HepG2 (cell line): ENCODE results near the gene CEL. TPM values are rescaled to one million over a fixed set of nuclear protein-coding genes. Genes with fewer than 3 reads are reported as not detected.

ENCODE experiments used
- DPF2 ChIP-seq: sonication (generic); formaldehyde crosslinking; IDR thresholded peaks from 2 replicates; pipeline ENCODE4 v1.4.0; 2020; ENCODE audit warnings: mild to moderate bottlenecking, low read depth, missing genetic modification reagents, borderline replicate concordance
- GABPA ChIP-seq, 2 experiments: IDR thresholded peaks; 2 replicates each; pipeline ENCODE4 v1.6.1; 2011 to 2016; ENCODE audit warnings: low read depth in 2 of 2, low read length in 1 of 2, missing biosample characterization in 1 of 2, missing genetic modification characterization in 1 of 2
- HMG20B ChIP-seq: conservative IDR thresholded peaks from 2 replicates; pipeline ENCODE4 v1.6.1; 2016; ENCODE audit warnings: missing genetic modification reagents, missing compliant biosample characterization
- HNRNPH1 ChIP-seq: fragments of 200-400 bp; formaldehyde crosslinking; optimal IDR thresholded peaks from 2 replicates; pipeline ENCODE3; 2017; ENCODE audit warnings: mild to moderate bottlenecking, low read depth, low read length
- JDP2 ChIP-seq: sonication (generic); formaldehyde crosslinking; IDR thresholded peaks from 2 replicates; pipeline ENCODE4 v1.8.1; 2022; ENCODE audit warnings: missing genetic modification reagents, borderline replicate concordance
- MIER2 ChIP-seq: IDR thresholded peaks from 2 replicates; pipeline ENCODE4 v1.6.1; 2016; ENCODE audit warnings: missing biosample characterization, missing genetic modification reagents
- NFYC ChIP-seq: IDR thresholded peaks from 2 replicates; pipeline ENCODE4 v1.6.1; 2016; ENCODE audit warnings: missing genetic modification reagents, missing compliant biosample characterization
- PLRG1 ChIP-seq: fragments of 450-650 bp; conservative IDR thresholded peaks from 2 replicates; pipeline ENCODE4 v1.6.1; 2016
- RBFOX2 ChIP-seq: fragments of 200-400 bp; formaldehyde crosslinking; IDR thresholded peaks from 2 replicates; pipeline ENCODE4 v1.6.1; 2017; ENCODE audit warnings: low read depth, mild to moderate bottlenecking, low read length
- SRF ChIP-seq: IDR thresholded peaks from 2 replicates; pipeline ENCODE4 v1.6.1; 2011; ENCODE audit warnings: mild to moderate bottlenecking, low read depth, low read length, moderate library complexity
- TSC22D2 ChIP-seq: sonication (generic); formaldehyde crosslinking; IDR thresholded peaks from 2 replicates; pipeline ENCODE4 v1.5.1; 2020; ENCODE audit warnings: missing genetic modification reagents, mild to moderate bottlenecking, borderline replicate concordance
- YY1 ChIP-seq: IDR thresholded peaks from 2 replicates; pipeline ENCODE4 v1.6.1; 2011; ENCODE audit warnings: low read length, low read depth, moderate library complexity, mild to moderate bottlenecking; ENCODE audit not compliant: insufficient read depth, insufficient replicate concordance
- ZNF124 ChIP-seq: sonication (generic); formaldehyde crosslinking; IDR thresholded peaks from 2 replicates; pipeline ENCODE4 v1.4.0; 2020; ENCODE audit warnings: missing genetic modification reagents
- polyA plus RNA-seq, 8 experiments: library from polyadenylated mRNA; depleted of rRNA in 3 of 8; stranded (reverse) in 7 of 8; unstranded in 1 of 8; fragments of >200 nt; fragmentation: Illumina TruSeq in 4 of 8; extraction: Trizol in 4 of 8; gene quantifications; 2 replicates each; pipeline versions ENCODE4 v1.2.1 to v1.2.3, GENCODE V29; 2011 to 2016; ENCODE audit warnings: low read depth in 4 of 8, missing spikeins in 1 of 8, mixed read lengths in 1 of 8; ENCODE audit not compliant: insufficient read depth in 1 of 8
- total RNA-seq, 5 experiments: library from RNA; depleted of rRNA; stranded (reverse); fragments of >200 nt; fragmentation: Illumina TruSeq; extraction: Trizol; gene quantifications; 2 replicates each; pipeline ENCODE4 v1.2.3, GENCODE V29; 2016; ENCODE audit warnings: low read depth in 1 of 5
- TF ChIP-seq, protein P1 (sequence below): sonication (generic); formaldehyde crosslinking; IDR thresholded peaks from 2 replicates; pipeline ENCODE4 v1.4.0; 2020; ENCODE audit warnings: low read depth, missing genetic modification reagents
- TF ChIP-seq, protein P2 (sequence below): sonication (generic); formaldehyde crosslinking; IDR thresholded peaks from 2 replicates; pipeline ENCODE4 v1.4.0; 2020; ENCODE audit warnings: missing genetic modification reagents
- TF ChIP-seq, protein P3 (sequence below), 2 experiments: sonication (generic) in 1 of 2; formaldehyde crosslinking in 1 of 2; IDR thresholded peaks; 2 replicates each; pipeline versions ENCODE4 v1.4.0 to v1.6.1; 2018 to 2020; ENCODE audit warnings: missing genetic modification reagents in 2 of 2, borderline replicate concordance in 1 of 2, low read depth in 1 of 2, mild to moderate bottlenecking in 1 of 2, missing biosample characterization in 1 of 2
- TF ChIP-seq, protein P4 (sequence below): IDR thresholded peaks from 2 replicates; pipeline ENCODE4 v1.6.1; 2012; ENCODE audit warnings: low read length, improper control_type of control experiment

CEL gene
- total and polyA plus RNA-seq, 2 of the 13 experiments (the other 11 are each of a cell fraction or from before 2014, with no cell fraction given) = 0.63 to 1.5 TPM

DNA sequence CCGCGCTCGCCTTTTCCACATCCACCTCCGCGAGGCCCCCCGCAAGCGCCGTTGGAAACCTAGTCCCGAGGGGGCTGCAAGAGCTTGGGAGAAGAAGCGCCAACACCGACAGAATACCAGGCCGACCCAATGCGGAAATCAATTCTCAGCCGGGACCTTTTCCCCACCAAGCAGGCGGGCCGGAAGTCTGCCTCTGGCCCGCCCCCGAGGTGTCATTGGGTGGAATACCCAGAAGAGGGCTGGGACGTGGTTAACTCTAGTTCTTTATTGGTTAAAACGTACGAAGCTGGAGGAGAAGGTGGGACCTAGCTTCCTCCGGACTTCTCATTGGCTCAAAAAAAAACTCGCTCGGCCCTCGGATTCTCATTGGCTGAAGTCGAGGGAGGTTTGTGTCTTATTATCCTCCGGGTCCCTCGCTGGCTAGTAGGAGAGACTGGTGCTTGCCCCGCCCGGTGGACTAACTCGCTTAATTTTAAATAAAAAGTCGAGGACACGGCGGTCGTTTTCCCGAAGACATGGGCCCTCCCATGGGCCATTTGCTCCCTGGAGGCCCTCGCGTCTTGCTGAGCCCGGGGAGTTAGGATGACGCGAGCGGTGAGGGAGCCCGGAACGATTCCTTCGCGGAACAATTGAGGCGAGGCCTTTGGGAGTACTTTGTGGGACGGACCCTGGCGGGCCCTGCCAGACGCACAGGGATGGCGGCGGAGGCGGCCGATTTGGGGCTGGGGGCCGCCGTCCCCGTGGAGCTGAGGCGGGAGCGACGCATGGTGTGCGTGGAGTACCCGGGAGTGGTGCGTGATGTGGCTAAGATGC, 31.3 kb upstream of the CEL start, which contains the start of gene GTF3C5 (continued):
- TF ChIP-seq, protein P1, sequence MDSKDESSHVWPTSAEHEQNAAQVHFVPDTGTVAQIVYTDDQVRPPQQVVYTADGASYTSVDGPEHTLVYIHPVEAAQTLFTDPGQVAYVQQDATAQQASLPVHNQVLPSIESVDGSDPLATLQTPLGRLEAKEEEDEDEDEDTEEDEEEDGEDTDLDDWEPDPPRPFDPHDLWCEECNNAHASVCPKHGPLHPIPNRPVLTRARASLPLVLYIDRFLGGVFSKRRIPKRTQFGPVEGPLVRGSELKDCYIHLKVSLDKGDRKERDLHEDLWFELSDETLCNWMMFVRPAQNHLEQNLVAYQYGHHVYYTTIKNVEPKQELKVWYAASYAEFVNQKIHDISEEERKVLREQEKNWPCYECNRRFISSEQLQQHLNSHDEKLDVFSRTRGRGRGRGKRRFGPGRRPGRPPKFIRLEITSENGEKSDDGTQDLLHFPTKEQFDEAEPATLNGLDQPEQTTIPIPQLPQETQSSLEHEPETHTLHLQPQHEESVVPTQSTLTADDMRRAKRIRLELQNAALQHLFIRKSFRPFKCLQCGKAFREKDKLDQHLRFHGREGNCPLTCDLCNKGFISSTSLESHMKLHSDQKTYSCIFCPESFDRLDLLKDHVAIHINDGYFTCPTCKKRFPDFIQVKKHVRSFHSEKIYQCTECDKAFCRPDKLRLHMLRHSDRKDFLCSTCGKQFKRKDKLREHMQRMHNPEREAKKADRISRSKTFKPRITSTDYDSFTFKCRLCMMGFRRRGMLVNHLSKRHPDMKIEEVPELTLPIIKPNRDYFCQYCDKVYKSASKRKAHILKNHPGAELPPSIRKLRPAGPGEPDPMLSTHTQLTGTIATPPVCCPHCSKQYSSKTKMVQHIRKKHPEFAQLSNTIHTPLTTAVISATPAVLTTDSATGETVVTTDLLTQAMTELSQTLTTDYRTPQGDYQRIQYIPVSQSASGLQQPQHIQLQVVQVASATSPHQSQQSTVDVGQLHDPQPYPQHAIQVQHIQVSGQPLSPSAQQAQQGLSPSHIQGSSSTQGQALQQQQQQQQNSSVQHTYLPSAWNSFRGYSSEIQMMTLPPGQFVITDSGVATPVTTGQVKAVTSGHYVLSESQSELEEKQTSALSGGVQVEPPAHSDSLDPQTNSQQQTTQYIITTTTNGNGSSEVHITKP (CRISPR knock-in tag) = no peak
- TF ChIP-seq GABPA (IDR thresholded peaks at IDR 0.05; ENCODE audit: low read depth, low read length) = peak; percentile 66
- peak; percentile 88 for TF ChIP-seq GABPA (CRISPR knock-in tag; IDR thresholded peaks at IDR 0.05; ENCODE audit: low read depth)
- TF ChIP-seq, protein P2, sequence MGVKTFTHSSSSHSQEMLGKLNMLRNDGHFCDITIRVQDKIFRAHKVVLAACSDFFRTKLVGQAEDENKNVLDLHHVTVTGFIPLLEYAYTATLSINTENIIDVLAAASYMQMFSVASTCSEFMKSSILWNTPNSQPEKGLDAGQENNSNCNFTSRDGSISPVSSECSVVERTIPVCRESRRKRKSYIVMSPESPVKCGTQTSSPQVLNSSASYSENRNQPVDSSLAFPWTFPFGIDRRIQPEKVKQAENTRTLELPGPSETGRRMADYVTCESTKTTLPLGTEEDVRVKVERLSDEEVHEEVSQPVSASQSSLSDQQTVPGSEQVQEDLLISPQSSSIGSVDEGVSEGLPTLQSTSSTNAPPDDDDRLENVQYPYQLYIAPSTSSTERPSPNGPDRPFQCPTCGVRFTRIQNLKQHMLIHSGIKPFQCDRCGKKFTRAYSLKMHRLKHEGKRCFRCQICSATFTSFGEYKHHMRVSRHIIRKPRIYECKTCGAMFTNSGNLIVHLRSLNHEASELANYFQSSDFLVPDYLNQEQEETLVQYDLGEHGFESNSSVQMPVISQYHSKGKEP (CRISPR knock-in tag) = no peak; the same call in 1 of the 2 replicates
- TF ChIP-seq NFYC (CRISPR knock-in tag) = peak; percentile 90
- TF ChIP-seq TSC22D2 (CRISPR knock-in tag) = no peak
- TF ChIP-seq SRF = 0 out of 2 replicates have a peak, but pooled peaks have one; percentile 51
- TF ChIP-seq JDP2 (CRISPR knock-in tag) = no peak
- TF ChIP-seq HNRNPH1 = no peak
- TF ChIP-seq PLRG1 = no peak
- no peak; the same call in 1 of the 2 replicates for TF ChIP-seq HMG20B (CRISPR knock-in tag)
- TF ChIP-seq ZNF124 (CRISPR knock-in tag) = peak; percentile 61; the same call in 1 of the 2 replicates
- TF ChIP-seq, protein P3, sequence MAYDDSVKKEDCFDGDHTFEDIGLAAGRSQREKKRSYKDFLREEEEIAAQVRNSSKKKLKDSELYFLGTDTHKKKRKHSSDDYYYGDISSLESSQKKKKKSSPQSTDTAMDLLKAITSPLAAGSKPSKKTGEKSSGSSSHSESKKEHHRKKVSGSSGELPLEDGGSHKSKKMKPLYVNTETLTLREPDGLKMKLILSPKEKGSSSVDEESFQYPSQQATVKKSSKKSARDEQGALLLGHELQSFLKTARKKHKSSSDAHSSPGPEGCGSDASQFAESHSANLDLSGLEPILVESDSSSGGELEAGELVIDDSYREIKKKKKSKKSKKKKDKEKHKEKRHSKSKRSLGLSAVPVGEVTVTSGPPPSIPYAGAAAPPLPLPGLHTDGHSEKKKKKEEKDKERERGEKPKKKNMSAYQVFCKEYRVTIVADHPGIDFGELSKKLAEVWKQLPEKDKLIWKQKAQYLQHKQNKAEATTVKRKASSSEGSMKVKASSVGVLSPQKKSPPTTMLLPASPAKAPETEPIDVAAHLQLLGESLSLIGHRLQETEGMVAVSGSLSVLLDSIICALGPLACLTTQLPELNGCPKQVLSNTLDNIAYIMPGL (CRISPR knock-in tag; IDR thresholded peaks at IDR 0.05; ENCODE audit: borderline replicate concordance in 1 of 2, low read depth in 1 of 2) = peak; percentile 87 to 91
- TF ChIP-seq, protein P4, sequence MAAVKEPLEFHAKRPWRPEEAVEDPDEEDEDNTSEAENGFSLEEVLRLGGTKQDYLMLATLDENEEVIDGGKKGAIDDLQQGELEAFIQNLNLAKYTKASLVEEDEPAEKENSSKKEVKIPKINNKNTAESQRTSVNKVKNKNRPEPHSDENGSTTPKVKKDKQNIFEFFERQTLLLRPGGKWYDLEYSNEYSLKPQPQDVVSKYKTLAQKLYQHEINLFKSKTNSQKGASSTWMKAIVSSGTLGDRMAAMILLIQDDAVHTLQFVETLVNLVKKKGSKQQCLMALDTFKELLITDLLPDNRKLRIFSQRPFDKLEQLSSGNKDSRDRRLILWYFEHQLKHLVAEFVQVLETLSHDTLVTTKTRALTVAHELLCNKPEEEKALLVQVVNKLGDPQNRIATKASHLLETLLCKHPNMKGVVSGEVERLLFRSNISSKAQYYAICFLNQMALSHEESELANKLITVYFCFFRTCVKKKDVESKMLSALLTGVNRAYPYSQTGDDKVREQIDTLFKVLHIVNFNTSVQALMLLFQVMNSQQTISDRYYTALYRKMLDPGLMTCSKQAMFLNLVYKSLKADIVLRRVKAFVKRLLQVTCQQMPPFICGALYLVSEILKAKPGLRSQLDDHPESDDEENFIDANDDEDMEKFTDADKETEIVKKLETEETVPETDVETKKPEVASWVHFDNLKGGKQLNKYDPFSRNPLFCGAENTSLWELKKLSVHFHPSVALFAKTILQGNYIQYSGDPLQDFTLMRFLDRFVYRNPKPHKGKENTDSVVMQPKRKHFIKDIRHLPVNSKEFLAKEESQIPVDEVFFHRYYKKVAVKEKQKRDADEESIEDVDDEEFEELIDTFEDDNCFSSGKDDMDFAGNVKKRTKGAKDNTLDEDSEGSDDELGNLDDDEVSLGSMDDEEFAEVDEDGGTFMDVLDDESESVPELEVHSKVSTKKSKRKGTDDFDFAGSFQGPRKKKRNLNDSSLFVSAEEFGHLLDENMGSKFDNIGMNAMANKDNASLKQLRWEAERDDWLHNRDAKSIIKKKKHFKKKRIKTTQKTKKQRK = peak; percentile 77
- TF ChIP-seq DPF2 (CRISPR knock-in tag) = no peak
- peak; percentile 86 for TF ChIP-seq RBFOX2
- peak; percentile 91 for TF ChIP-seq YY1
- no peak for TF ChIP-seq MIER2 (CRISPR knock-in tag)
